HPDE6-E6E7 (cell line): Measurements from ENCODE around the gene DCDC2B.
"Not testable (repeated sequence)": the region's sequence is repeated elsewhere in the genome, so short reads cannot be mapped to it uniquely, and the experiment has no call there.

Experiments used
- DNase-seq: peaks from one replicate; pipeline ENCODE4 v3.0.0; 2011; ENCODE audit warnings: missing footprints; ENCODE audit errors: extremely low spot score

The DCDC2B gene

GRCh38 chr1:32256473-32257226, 47.8 kb downstream of the DCDC2B start:
- no peak for DNase-seq

DNA sequence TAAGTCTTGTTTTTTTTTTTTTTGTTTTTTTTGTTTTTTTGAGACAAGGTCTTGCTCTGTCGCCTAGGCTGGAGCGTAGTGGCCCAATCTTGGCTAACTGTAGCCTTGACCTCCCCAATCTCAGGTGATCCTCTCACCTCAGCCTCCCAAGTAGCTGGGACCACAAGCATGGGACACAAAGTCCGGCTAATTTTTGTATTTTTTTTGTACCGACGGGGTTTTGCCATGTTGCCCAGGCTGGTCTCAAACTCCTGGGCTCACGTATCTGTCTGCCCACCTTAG, 48.3 kb downstream of the DCDC2B start:
- DNase-seq, result no peak

DNA sequence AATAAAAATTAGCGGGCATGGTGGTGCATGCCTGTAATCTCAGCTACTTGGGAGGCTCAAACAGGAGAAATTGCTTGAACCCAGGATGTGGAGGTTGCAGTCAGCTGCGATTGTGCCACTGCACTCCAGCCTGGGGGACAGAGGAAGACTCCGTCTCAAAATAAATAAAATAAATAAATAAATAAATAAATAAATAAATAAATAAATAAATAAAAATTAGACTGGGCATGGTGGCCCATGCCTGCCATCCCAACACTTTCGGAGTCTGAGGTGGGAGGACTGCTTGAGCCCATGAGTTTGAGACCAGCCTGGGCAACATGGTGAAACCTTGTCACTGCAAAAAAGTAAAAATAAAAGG, 54.3 kb downstream of the DCDC2B start:
- not testable (repeated sequence) for DNase-seq

GRCh38 chr1:32263744-32264143, 54.9 kb downstream of the DCDC2B start:
- DNase-seq, result no peak
